Central memory CD4-positive, alpha-beta T cell (primary cell): ENCODE data around the gene ZNF428.
"Not testable (repeated sequence)": the region's sequence is repeated elsewhere in the genome, so short reads cannot be mapped to it uniquely, and the experiment has no call there.

Experiments used
- DNase-seq: peaks from one replicate; pipeline ENCODE4 v3.0.0; 2022

Gene ZNF428

DNA sequence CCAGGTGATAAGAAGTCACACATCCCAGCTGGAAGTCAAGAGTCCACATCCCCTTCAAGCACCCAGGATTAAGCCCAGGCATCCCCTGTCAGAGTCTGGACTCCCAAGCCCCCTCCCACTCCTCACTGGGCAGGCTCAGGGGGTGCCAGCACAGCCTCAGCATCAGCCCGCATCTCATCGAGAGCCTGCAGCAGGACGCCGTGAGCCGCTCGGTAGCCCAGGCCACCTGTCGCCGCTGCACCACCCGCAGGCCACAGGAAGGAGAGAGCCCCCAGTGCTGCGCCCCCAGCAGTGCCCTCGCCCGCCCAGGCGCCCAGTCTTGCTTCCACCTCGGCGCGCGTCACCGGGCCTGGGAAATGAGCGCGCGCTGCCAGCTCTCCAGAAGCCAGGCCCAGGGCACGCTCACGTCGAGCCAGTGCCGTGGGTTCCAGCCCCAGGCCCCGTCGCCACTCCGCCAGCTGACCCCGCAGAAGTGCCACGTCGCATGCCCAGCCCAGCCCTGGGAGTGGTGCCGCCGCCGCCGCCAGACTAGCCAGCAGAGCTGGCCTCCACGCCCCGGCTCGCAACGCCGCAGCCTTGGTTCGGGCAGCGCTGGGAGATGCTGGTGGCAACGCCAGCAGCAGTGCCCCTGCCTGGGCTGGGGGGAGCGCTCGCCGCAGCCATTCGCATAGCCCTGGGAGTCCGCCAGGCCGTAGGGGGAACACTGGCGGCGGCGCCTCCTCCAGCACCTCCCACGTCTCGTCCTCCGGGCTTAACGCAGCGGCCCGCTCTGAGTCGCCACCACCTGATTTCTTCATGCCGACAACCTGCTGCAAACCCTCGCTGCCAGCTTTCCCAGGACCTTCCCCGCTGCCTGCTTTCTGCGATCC lies 27.3 kb downstream of the ZNF428 start:
- no peak for DNase-seq

DNA sequence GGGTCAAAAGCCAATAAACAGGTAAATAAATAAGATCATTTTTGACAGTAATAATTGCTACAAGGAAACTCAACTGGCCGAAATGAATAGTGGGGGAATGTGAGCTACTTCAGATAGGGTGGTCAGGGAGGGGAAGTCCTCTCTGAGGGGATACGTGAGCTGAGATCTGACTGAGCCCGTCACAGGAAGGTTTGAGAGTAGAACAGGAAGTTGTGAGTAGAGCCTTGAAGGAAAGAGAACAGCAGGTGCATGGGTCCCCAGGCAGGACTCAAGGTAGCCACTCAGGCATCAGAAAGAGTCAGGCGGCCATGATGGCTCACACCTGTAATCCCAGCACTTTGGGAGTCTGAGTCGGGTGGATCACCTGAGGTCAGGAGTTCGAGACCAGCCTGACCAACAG lies 29.8 kb downstream of the ZNF428 start:
- no peak for DNase-seq

DNA sequence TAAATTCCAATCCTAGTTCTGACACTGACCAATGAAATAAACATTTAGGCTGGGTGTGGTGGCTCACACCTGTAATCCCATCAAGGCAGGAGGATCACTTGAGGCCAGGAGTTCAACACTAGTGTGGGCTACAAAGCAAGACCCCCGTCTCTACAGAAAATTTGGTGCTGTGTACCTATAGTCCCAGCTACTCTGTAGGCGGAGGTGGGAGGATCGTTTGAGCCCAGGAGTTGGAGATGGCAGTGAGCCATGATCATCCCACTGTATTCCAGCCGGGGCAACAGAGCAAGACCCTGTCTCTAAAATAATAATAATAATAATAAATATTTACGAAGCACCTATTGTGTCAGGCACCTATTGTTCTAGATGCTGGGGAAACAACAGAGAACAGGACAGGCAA lies 30.2 kb downstream of the ZNF428 start:
- DNase-seq = no peak

DNA sequence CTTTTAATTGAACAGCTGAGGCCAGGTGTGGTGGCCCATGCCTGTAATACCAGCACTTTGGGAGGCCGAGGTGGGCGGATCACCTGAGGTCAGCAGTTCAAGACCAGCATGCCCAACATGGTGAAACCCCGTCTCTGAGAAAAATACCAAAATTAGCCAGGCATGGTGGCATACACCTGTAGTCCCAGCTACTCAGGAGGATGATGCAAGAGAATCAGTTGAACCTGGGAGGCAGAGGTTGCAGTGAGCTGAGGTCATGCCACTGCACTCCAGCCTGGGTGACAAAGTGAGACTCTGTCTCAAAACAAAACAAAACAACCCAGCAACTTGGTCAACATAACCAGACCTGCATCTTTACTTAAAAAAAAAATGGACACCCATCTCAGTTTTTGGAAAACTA lies 32.4 kb downstream of the ZNF428 start:
- DNase-seq = not testable (repeated sequence)

DNA sequence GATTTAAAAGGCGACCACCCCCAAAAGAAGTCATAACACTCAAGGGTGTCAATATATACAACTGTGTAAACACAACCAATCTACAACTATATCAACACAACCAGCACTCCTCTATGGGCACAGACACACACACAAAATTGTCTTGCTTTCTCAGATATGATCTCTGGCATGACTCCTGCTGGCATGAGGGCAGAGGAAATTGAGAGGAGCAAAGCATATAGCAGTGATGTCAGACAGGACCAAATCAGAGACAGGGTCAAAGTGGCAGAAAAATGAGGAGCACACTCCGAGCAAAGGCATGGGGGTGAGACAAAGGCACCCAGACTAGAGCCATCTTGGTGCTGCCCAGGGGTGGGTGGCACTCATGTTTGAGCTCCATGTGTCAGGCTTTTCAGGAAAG lies 33.1 kb downstream of the ZNF428 start:
- DNase-seq = no peak

DNA sequence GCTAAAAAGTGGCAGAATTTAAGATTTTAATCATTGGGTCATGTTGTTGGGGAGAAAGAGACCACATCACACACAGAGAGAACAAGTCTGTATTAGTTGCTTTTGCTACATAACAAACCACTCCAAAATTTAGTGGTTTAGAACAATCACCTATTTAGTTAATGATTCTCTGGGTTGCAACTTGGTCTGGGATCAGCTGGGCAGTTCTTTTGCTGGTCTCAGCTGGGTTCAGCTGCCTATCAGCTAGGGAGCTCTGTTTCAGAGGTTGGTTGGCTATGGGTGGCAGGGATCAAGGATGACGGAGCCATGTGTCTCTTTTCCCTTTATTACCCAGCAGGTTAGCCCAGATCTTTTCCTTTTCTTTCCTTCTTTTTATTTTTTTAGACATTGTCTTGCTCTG lies 34.9 kb downstream of the ZNF428 start:
- no peak for DNase-seq

DNA sequence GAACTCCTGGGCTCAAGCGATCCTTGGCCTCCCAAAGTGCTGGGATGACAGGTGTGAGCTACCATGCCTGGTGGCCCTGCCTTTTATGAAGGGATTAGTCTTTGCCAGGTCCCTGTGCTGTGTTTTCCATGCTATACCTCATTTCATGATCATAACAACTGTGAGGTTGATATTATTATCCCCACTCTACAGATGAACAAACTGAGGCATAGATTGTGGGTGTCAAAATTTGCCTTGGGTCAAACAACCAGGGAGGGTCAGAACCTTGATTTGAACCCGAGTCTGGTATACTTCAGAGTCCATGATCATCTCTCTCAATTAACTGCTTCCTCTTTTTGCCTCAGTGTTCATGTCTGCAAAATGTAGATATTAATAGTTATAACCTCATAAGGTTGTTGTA lies 36.9 kb downstream of the ZNF428 start:
- DNase-seq = no peak

DNA sequence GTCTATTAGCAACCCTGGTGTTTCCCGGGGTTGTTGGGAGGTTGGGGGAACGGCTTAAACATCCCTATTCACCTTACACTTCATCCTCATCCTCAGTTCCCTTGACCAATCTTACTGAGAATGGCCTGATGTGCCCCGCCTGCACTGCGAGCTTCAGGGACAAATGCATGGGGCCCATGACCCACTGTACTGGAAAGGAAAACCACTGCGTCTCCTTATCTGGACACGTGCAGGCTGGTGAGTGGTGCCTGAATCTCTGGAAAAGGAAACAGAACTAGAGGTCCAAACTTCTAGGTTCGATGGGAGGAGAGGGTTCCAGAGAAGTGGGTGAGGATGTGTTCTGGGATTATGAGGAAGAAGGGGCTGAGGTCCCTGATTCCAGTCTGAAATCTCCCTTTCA lies 38.0 kb downstream of the ZNF428 start:
- DNase-seq = no peak

DNA sequence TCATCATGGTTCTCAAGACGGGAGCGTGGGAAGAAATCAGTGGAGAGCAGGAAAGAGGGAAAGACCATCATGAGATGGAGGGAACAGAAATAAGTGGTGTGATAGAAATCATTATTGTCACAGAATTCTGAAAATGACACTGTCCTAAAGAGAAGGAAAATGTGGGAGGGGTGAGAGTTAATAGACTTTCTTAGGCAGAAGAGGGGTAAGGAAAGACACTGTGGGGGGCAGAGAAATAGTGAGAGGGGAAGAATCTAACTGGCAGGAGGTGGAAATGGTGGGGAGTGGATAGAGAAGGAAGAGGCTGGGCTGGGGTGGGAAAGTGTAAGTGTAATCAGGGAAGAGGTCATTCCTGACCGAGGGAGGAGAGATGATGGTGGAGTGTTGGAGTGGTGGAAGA lies 40.6 kb downstream of the ZNF428 start:
- DNase-seq = no peak

DNA sequence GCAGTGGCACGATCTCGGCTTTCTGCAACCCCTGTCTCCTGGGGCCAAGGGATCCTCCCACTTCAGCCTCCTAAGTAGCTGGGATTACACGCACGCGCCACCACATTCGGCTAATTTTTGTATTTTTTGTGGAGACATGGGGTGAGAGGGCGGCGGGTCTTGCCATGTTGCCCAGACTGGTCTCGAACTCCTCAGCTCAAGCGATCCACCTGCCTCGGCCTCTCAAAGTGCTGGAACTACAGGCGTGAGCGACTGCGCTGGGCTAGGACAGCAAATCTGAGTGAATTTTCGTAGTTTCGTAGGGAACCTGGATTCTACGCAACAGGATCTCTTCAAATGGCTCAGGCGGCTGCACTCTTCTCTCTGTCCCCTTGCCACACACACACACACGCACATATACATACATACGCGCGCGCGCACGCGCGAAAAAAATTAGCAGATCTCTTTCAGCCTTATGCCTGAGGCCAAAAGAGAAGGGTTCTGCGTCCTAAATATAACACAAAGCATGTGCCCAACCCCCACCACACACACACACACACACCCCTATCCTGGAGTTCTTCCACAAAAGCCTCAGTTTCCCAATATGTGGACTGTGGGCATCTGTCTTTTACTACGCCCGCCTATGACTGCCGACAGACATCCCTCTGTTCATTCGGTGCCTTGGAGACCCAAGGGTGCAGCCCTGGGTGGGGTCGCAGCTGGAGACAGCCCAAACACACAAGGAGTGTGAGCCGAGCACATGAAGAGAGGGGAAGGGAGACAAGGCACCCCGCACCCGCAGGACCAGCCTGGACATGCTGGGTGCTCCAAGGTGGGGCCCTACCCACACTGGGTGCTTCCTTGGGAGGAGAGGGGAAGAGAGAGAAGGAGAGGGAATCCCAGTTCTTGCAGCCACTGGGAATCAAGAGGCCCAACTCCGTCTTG lies 43.2 kb downstream of the ZNF428 start:
- DNase-seq = no peak

DNA sequence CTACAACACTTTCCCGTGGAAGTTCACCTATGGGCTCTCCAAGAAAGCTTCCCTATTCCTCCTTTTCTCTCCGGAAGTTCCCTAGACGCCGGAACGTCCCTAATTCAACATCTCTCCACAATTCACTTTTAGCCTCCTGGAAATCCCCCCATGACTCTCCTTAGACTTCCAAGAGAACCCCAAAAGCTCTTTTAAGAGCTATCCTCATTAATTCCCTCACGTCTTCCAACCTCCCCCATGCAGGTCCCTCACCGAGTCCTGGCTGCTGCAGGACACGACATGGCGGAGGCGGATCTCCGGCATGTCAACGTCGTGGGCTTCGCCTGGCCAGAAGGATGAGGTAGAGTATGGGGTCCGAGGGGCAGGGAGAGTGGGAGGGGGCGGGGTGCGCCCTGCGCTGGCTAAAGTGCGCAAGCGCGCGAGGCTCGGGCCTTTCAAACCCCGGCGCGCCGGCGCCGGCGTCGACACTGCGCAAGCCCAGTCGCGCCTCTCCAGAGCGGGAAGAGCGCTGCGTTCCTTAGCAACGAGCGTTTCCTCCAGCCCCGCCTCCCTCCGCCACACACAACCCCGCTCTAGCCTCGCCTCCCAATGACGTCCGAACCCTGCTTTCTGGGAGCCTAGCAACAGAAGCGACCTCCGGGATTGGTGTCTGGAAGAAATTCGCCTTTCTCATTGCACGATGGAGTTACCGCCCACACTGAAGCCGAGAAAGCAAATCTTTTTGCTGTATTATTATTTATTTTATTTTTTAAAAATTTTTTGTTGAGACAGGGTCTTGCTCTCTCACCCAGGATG lies 44.1 kb downstream of the ZNF428 start, which contains the start of the genes PINLYP and XRCC1:
PINLYP (plus strand) TSS at position 646 of the 795 bp plus-strand sequence. CDS start 1,391 bp downstream, outside the sequence.
XRCC1 (minus strand) TSS at position 372 of the 795 bp plus-strand sequence; CDS start at position 303, 69 bp downstream.
- DNase-seq = peak; percentile 97

DNA sequence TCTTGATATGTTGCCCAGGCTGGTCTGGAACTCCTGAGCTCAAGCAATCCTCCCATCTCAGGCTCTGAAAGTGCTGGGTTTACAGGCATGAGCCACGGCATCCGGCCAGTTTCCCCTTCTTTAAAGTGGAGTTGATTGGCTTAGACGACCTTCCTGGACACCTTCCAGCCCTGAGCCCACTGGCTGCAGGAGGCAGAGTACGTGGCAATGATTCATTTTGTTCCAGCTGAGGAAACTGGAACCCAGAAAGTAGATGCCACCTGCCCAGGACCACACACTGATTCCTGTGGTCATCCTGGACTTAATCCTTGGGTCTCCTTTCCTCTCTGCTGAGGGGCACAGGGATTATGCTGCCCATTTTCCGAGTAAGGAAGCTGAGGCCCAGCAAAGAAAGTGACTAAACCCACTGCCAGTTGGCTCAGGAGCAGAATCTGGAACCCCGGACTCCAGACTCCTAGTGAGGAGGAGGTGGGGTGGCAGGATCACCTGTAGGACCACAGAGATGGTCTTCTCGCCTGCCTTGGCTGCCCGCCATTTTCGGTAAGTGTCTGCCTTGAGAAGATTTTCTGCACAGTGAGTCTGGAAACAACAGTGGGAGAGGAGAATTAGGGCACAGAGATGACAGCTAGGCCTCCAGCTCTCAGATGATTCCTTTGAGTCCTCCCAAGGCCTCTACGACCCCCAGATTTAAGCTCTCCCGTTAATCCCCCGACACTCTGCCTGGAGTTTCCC lies 44.8 kb downstream of the ZNF428 start:
- no peak for DNase-seq

DNA sequence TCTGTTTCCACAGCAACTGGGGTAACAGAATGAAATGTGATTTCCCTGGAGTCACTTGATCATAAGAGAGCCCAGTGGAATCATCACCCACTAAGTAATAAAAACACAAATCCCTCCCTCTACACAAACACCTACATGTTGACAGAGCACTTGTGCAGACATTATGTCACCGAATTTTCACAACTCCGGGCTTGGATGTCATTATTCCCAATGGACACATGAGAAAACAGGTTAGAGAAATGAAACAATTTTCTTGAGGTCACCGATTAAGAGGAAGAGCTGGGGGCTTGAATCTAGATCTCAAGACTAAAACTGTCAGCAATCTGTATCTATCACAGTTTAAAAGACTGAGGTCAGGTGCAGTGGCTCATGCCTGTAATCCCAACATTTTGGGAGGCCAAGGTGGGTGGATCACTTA lies 47.2 kb downstream of the ZNF428 start:
- no peak for DNase-seq

DNA sequence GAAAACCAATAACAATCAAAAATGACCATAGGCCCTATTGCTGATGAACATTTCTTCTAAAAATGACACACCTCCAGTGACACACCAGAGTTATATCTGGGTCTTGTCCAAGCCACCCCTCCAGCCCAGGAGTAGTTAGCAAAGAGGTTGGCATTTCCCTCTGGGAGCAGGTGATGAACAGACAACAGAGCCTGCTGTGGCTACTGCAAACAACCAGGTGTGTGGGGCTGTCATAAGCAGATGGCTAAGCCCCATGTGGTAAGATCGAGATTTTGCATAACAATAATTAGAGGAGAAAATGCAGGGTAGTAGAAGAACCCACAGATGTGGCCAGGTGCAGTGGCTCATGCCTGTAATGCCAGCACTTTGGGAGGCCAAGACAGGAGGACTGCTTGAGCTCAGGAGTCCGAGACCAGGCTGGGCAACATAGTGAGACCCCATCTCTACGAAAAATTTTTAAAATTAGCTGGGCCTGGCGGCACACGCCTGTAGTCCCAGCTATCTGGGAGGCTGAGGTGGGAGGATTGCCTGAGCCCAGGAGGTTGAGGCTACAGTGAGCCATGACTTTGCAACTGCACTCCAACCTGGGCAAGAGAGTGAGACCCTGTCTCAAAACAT lies 49.1 kb downstream of the ZNF428 start:
- no peak for DNase-seq

DNA sequence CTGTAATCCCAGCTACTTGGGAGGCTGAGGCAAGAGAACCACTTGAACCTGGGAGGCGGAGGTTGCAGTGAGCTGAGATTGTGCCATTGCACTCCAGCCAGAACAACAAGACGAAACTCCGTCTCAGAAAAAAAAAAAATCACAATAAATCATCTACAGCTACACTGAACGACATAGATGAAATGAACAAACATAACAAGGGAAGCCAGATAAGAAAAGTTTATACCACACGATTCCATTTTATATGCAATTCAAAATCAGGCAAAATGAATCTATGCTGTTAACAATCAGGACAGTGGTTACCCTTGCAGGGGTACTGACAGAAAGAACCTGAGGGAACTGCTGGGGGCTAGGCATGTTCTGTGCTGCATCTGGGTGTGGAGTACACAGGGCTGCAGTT lies 49.8 kb downstream of the ZNF428 start:
- DNase-seq = no peak

DNA sequence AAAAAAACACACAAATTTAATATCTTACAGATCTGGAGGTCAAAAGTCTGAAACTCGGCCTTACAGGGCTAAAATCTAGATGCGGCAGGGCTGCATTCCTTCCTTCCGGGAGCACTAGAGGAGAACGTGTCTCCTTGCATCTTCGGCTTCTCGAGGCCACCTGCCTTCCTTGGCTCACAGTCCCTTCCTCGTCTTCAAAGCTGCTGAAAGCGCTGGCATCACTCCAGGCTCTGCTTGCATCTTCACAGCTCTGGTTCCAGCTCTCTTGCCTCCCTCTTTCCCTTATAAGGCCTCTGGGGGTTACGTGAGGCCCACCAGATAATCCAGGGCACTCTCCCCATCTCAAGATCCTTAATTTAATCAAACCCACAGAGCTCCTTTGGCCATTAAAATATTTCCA lies 54.6 kb downstream of the ZNF428 start:
- no peak for DNase-seq

DNA sequence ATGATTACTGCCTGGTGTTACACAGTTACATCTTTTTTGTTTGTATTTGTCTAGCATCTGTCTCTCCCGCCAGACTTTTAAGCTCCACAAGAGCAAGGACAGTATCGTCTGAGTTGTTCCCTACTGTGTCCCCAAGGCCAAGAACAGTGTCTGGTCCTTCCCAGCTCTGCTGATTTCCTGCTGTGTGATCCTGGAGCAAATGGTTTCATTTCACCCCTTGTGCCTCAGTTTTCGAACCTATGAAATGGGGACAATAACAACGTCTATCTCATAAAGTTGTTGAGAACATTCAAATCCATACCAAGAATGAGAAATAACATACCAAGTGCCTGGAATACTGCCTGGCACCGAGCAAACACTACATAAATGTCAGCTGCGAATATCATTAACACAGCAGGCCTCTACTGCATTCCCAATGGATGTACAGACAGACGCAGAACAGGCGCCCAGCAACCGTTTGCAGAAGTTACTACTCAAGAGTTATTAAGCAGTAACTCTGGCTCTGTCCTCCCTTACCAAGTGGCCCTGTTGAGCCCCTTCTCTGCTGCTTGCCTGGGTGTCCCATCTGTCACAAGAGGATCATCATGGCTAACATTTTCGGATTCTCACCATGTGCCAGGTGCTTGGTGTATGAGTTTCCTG lies 55.5 kb downstream of the ZNF428 start:
- DNase-seq = no peak

DNA sequence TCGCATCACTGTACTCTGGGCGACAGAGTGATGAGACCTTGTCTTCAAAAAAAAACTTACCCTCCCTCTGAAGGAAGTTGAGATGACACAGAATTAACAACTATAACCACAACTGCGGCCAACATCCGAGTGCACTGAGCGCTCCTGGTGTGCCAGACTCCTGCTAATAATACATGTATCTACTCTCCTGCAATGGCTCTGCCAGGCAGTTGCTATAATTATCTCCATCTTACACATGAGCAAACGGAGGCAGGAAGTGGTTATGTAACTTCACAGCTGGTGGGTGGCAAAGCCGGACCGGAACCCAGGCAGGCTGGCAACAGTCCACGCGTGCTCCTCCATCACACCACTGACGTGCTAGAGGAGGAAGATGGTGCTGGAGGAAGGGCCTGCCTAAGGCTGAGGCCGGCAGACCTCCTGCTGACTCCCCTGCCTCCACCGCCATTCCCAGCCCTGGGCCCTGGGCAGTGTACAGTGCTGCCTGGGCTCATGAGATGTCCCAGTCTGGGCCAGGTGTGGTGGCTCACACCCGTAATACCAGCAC lies 56.7 kb downstream of the ZNF428 start:
- peak; percentile 84 for DNase-seq

DNA sequence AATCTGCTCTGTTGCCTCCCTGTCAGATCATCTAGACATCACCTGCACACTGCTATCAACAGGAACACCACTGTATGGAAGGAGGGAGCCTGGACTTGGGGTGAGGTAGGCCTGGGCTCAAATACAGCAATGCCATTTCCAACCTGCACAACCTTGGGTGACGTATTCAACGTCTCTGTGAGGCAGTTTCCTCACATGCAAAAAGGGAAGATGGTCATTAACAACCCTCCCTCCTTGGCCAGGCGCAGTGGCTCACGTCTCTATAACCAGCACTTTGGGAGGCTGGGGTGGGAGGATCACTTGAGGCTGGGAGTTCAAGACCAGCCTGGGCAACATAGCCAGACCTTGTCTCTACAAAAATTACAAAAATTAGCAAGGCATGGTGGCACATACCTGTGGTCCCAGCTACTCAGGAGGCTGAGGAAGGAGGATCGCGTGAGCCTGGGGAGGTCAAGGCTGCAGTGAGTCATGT lies 57.2 kb downstream of the ZNF428 start:
- no peak for DNase-seq

DNA sequence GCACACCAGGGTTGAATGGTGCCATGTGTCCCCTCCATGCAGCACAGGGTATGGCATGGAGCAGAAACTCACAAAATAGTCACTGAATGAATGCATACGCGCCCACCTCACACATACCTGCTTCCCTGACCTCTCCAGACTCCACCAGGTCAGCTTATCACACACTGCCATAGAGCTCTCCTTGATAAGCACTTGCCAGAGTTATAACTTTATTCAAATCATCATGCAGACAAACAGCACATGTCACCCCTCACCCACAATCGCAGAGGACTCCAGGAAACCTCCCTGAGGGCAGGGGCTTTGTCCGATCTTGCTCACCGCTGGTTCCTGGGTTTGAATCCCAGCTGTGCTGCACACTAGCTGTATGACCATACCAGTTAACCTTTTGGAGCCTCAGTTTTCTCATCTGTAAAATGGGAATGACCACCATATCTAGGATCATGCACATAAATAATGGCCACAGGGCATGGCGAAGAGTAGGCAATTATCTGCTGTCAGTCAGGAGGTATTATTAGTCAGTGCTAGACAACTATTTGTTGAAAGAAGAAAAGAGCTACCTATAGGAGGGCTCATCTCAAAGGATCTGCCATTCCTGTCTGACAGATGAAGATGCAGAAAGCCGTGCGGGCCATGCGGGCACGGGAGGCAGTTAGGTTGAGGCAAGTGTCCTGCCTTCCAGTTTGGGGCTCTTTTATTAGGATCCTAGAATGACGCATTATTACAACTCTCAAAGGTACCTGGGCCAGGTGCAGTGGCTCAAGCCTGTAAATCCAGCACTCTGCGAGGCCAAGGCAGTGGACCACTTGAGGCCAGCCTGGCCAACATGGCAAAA lies 58.1 kb downstream of the ZNF428 start:
- DNase-seq = no peak
